ENCODE results near the gene SLC7A10. TPM values are rescaled to one million over a fixed set of nuclear protein-coding genes. Genes with fewer than 3 reads are reported as not detected.

Gene SLC7A10
- total RNA-seq, 1 experiment from 2014 or later = not detected

DNA sequence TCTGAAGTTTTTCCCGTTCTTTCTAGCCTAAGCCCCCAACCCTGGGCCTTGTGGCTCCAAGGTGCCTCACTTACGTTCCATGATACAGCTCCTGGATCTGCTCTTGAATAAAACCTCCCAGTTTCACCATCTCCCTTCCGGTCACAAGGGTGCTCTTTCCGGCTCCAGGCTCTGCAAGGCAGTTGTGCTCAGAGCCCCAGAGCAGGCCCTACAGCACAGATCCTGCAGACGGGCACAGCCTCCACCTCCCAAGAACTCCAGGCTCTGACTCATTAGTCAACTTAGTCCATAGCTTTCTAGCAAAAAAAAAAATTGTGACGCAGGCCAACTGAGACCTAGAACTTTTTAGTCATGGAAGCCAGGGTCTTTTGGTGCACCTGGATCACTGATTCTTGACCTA lies 33.9 kb upstream of the SLC7A10 start:
- Histone ChIP-seq H3K4me3 (ENCODE audit: low read depth, low read length) (no peak overlapping the region), H3K4me1 (no peaks in the 10 kb centered on the region), H3K27me3 (replicated peaks; ENCODE audit: control insufficient read depth, insufficient read depth, low read length) (no peaks in the 10 kb centered on the region), H3K36me3 (ENCODE audit: control insufficient read depth, insufficient read depth, low read length) (no peaks in the 10 kb centered on the region), H3K9me3 (peaks cover 10% of the 10 kb centered on the region)
- Mint-ChIP-seq H3K27me3 (ENCODE audit: insufficient read depth, unreplicated experiment) (no peaks in the 10 kb centered on the region), H3K4me3 (ENCODE audit: unreplicated experiment) (no peak overlapping the region), H3K36me3 (ENCODE audit: insufficient read depth, unreplicated experiment) (no peaks in the 10 kb centered on the region), H3K4me1 (ENCODE audit: low read depth, unreplicated experiment) (no peaks in the 10 kb centered on the region), H3K27ac (ENCODE audit: unreplicated experiment) (no peak overlapping the region), H3K9me3 (ENCODE audit: unreplicated experiment) (peaks cover 10% of the 10 kb centered on the region)
- intact Hi-C loops (cut with micrococcal nuclease; ENCODE audit: unreplicated experiment) = no loop called here
- DNase-seq = no peak
- no TSS peak for BruUV-seq (replicated peaks)
- ChIA-PET CTCF (no interaction called here), POLR2A (interaction anchor here (0.7 kb wide), 1 partner anchor 26 kb away, joined by 3 read pairs; no protein-coding TSS in a partner anchor)
- TF ChIP-seq, protein P1, sequence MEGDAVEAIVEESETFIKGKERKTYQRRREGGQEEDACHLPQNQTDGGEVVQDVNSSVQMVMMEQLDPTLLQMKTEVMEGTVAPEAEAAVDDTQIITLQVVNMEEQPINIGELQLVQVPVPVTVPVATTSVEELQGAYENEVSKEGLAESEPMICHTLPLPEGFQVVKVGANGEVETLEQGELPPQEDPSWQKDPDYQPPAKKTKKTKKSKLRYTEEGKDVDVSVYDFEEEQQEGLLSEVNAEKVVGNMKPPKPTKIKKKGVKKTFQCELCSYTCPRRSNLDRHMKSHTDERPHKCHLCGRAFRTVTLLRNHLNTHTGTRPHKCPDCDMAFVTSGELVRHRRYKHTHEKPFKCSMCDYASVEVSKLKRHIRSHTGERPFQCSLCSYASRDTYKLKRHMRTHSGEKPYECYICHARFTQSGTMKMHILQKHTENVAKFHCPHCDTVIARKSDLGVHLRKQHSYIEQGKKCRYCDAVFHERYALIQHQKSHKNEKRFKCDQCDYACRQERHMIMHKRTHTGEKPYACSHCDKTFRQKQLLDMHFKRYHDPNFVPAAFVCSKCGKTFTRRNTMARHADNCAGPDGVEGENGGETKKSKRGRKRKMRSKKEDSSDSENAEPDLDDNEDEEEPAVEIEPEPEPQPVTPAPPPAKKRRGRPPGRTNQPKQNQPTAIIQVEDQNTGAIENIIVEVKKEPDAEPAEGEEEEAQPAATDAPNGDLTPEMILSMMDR (IDR thresholded peaks at IDR 0.05; ENCODE audit: insufficient read depth in 1 of 2, low read depth in 1 of 2, low read length in 1 of 2, severe bottlenecking in 1 of 2, unreplicated experiment in 1 of 2) = no peak

DNA sequence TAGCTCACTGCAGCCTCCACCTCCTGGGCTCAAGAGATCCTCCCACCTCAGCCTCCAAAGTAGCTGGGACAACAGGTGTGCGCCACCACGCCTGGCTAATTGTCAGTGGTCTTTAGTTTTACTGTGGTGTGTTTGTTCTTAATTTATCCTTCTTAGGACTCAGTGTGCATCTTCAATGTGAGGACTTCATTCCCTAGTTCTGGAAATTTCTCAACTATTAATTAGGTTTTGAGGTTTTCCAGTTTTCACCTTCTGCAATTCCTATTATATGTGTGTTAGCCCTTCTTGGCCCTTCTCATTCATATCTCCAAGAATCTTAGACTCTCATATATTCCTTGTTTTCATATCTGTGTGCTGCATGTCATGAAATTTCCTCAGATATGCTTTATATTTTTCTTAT lies 32.2 kb upstream of the SLC7A10 start:
- Mint-ChIP-seq H3K4me3 (ENCODE audit: unreplicated experiment) (no peak overlapping the region), H3K9me3 (ENCODE audit: unreplicated experiment) (peaks cover 10% of the 10 kb centered on the region), H3K36me3 (ENCODE audit: insufficient read depth, unreplicated experiment) (no peaks in the 10 kb centered on the region), H3K27me3 (ENCODE audit: insufficient read depth, unreplicated experiment) (no peaks in the 10 kb centered on the region), H3K4me1 (ENCODE audit: low read depth, unreplicated experiment) (no peaks in the 10 kb centered on the region), H3K27ac (ENCODE audit: unreplicated experiment) (no peak overlapping the region)
- no peak for DNase-seq
- CTCF ChIA-PET = no interaction called here
- Histone ChIP-seq H3K4me1 (no peaks in the 10 kb centered on the region), H3K9me3 (peaks cover 10% of the 10 kb centered on the region), H3K27me3 (replicated peaks; ENCODE audit: control insufficient read depth, insufficient read depth, low read length) (no peaks in the 10 kb centered on the region), H3K4me3 (ENCODE audit: low read depth, low read length) (no peak overlapping the region), H3K36me3 (ENCODE audit: control insufficient read depth, insufficient read depth, low read length) (no peaks in the 10 kb centered on the region)
- POLR2A ChIA-PET = no interaction called here
- TF ChIP-seq, protein P1 (IDR thresholded peaks at IDR 0.05; ENCODE audit: insufficient read depth in 1 of 2, low read depth in 1 of 2, low read length in 1 of 2, severe bottlenecking in 1 of 2, unreplicated experiment in 1 of 2) = no peak
- intact Hi-C loops (cut with micrococcal nuclease; ENCODE audit: unreplicated experiment) = no loop called here
- no TSS peak for BruUV-seq (replicated peaks)

DNA sequence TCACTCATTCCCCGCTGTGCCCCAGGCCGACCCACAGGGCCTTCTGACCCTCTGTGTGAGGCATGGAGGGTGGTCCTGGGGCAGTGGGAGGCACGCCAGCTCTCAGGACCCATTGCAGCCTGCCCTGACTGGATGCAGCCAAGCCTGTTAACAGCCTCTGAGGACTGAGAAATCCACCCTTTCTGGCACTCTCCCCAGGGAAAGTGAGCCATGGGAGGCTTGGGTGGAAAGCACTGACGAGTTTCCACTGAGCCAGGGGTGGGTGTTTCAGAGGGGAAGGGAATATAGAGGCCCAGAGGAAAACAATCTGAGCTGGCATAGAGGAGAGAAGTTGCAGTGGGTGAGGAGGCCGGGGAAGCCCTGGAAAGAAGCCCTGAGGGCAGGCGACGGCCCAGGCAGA lies 30.6 kb upstream of the SLC7A10 start:
- Mint-ChIP-seq H3K4me1 (ENCODE audit: low read depth, unreplicated experiment) (no peaks in the 10 kb centered on the region), H3K36me3 (ENCODE audit: insufficient read depth, unreplicated experiment) (no peaks in the 10 kb centered on the region), H3K4me3 (ENCODE audit: unreplicated experiment) (no peak overlapping the region), H3K27me3 (ENCODE audit: insufficient read depth, unreplicated experiment) (no peaks in the 10 kb centered on the region), H3K27ac (ENCODE audit: unreplicated experiment) (no peak overlapping the region), H3K9me3 (ENCODE audit: unreplicated experiment) (peaks cover 10% of the 10 kb centered on the region)
- no peak for DNase-seq
- H3K27me3 ChIP-seq (replicated peaks; ENCODE audit: control insufficient read depth, insufficient read depth, low read length) = no peaks in the 10 kb centered on the region
- no peak overlapping the region for H3K4me3 ChIP-seq (ENCODE audit: low read depth, low read length)
- intact Hi-C loops (cut with micrococcal nuclease; ENCODE audit: unreplicated experiment) = no loop called here
- no TSS peak for BruUV-seq (replicated peaks)
- H3K9me3 ChIP-seq = peaks cover 10% of the 10 kb centered on the region
- TF ChIP-seq, protein P1 (IDR thresholded peaks at IDR 0.05; ENCODE audit: insufficient read depth in 1 of 2, low read depth in 1 of 2, low read length in 1 of 2, severe bottlenecking in 1 of 2, unreplicated experiment in 1 of 2) = no peak
- ChIA-PET CTCF (interaction anchor here (0.8 kb wide), 1 partner anchor 12 kb away, joined by 4 read pairs; no protein-coding TSS in a partner anchor), POLR2A (no interaction called here)
- no peaks in the 10 kb centered on the region for H3K4me1 ChIP-seq
- H3K36me3 ChIP-seq (ENCODE audit: control insufficient read depth, insufficient read depth, low read length) = no peaks in the 10 kb centered on the region

All from Caco-2 (cell line).